ENCODE measurements around the gene TRIM66.

Gene TRIM66

GRCh38 chr11:8649361-8649760, 33.1 kb downstream of the TRIM66 start:
- no peak for DNase-seq

GRCh38 chr11:8646873-8647272, 35.6 kb downstream of the TRIM66 start:
- no peak for DNase-seq

GRCh38 chr11:8642196-8642841, 40.1 kb downstream of the TRIM66 start:
- no peak for DNase-seq

GRCh38 chr11:8641332-8641731, 41.1 kb downstream of the TRIM66 start:
- no peak for DNase-seq

- no peak for DNase-seq
Measured at GRCh38 chr11:8640267-8640906, 42.1 kb downstream of the TRIM66 start.

GRCh38 chr11:8639655-8640054, 42.8 kb downstream of the TRIM66 start:
- DNase-seq: no peak

- DNase-seq: no peak
Measured at GRCh38 chr11:8638300-8638699, 44.2 kb downstream of the TRIM66 start.

- DNase-seq: no peak
Measured at GRCh38 chr11:8636127-8636526, 46.3 kb downstream of the TRIM66 start.

- DNase-seq: no peak
Measured at GRCh38 chr11:8634498-8634897, 48.0 kb downstream of the TRIM66 start.

GRCh38 chr11:8631395-8632118, 50.9 kb downstream of the TRIM66 start:
- no peak for DNase-seq

GRCh38 chr11:8624698-8625097, 57.8 kb downstream of the TRIM66 start:
- DNase-seq: no peak

- DNase-seq: no peak
Measured at GRCh38 chr11:8621147-8621546, 61.3 kb downstream of the TRIM66 start.

GRCh38 chr11:8617063-8617462, 65.4 kb downstream of the TRIM66 start:
- no peak for DNase-seq

GRCh38 chr11:8615291-8616032, 67.0 kb downstream of the TRIM66 start:
- no peak for DNase-seq

- no peak for DNase-seq
Measured at GRCh38 chr11:8614497-8614896, 68.0 kb downstream of the TRIM66 start.

GRCh38 chr11:8613036-8613435, 69.4 kb downstream of the TRIM66 start:
- DNase-seq: no peak

GRCh38 chr11:8612522-8612921, 69.9 kb downstream of the TRIM66 start:
- no peak for DNase-seq

- DNase-seq: no peak
Measured at GRCh38 chr11:8610532-8611116, 71.8 kb downstream of the TRIM66 start.

GRCh38 chr11:8608652-8609051, 73.8 kb downstream of the TRIM66 start:
- no peak for DNase-seq

- DNase-seq: no peak
Measured at GRCh38 chr11:8605971-8606563, 76.4 kb downstream of the TRIM66 start.

GRCh38 chr11:8604078-8604723, 78.3 kb downstream of the TRIM66 start:
- DNase-seq: peak in 1 of 2 experiments; percentile 76

- DNase-seq: no peak
Measured at GRCh38 chr11:8603696-8604077, 78.8 kb downstream of the TRIM66 start.
